Neuronal stem cell (in vitro differentiated cells): Measurements from ENCODE around the gene ZNF783.
A peak's percentile ranks its signal among the peaks of the same experiment; 100 is the strongest.

Experiments used
- DNase-seq: peaks from one replicate; pipeline ENCODE4 v3.0.0-alpha.2; 2013; ENCODE audit warnings: low spot score
- H2AFZ ChIP-seq: one replicate; pipeline ENCODE4 v1.6.1; 2013; ENCODE audit warnings: mild to moderate bottlenecking, low read length, inconsistent platforms
- H2AK5ac ChIP-seq: 2 replicates; pipeline ENCODE4 v1.6.1; 2013; ENCODE audit warnings: low read depth, mild to moderate bottlenecking, inconsistent platforms, low read length, moderate library complexity, mixed read lengths
- H2BK120ac ChIP-seq: 2 replicates; pipeline ENCODE4 v1.6.1; 2013; ENCODE audit warnings: low read depth, mild to moderate bottlenecking, inconsistent platforms, low read length, moderate library complexity, mixed read lengths
- H2BK12ac ChIP-seq: one replicate; pipeline ENCODE4 v1.6.1; 2013; ENCODE audit warnings: low read length, inconsistent platforms
- H2BK15ac ChIP-seq: 2 replicates; pipeline ENCODE4 v1.6.1; 2013; ENCODE audit warnings: mild to moderate bottlenecking, low read length, inconsistent platforms, mixed read lengths
- H2BK5ac ChIP-seq: one replicate; pipeline ENCODE4 v1.6.1; 2013; ENCODE audit warnings: inconsistent platforms, mild to moderate bottlenecking, low read length, moderate library complexity
- H3K14ac ChIP-seq: one replicate; pipeline ENCODE4 v1.6.1; 2013; ENCODE audit warnings: low read length, inconsistent platforms
- H3K18ac ChIP-seq: 2 replicates; pipeline ENCODE4 v1.6.1; 2013; ENCODE audit warnings: low read length, inconsistent platforms
- H3K23ac ChIP-seq: 2 replicates; pipeline ENCODE4 v1.6.1; 2013; ENCODE audit warnings: low read depth, mild to moderate bottlenecking, mixed read lengths, low read length, inconsistent platforms; ENCODE audit not compliant: poor library complexity
- H3K27ac ChIP-seq: replicated peaks from 3 replicates; pipeline ENCODE4 v1.5.1; 2013; ENCODE audit warnings: low read length, inconsistent platforms
- H3K27me3 ChIP-seq, 3 experiments: 2 replicates each; pipeline ENCODE4 v1.6.1; 2013; ENCODE audit warnings: low read length in 3 of 3, mild to moderate bottlenecking in 2 of 3, inconsistent platforms in 1 of 3, low read depth in 1 of 3, mixed read lengths in 1 of 3, moderate library complexity in 1 of 3; ENCODE audit not compliant: control insufficient read depth in 3 of 3, insufficient read depth in 3 of 3
- H3K36me3 ChIP-seq, 2 donors: replicated peaks in 1 of 2; 2 replicates each; pipeline ENCODE4 v1.6.1; 2013; ENCODE audit warnings: low read length in 2 of 2; ENCODE audit not compliant: control insufficient read depth in 2 of 2, insufficient read depth in 2 of 2
- H3K4ac ChIP-seq: 2 replicates; pipeline ENCODE4 v1.6.1; 2013; ENCODE audit warnings: inconsistent platforms, mild to moderate bottlenecking, low read length, moderate library complexity
- H3K4me1 ChIP-seq, 2 donors: 1 replicate in 1 of 2; 2 replicates in 1 of 2; pipeline ENCODE4 v1.6.1; 2013; ENCODE audit warnings: low read length in 2 of 2, low read depth in 1 of 2; ENCODE audit not compliant: control insufficient read depth in 2 of 2, insufficient read depth in 1 of 2
- H3K4me2 ChIP-seq: one replicate; pipeline ENCODE4 v1.6.1; 2013; ENCODE audit warnings: mild to moderate bottlenecking, low read length, inconsistent platforms; ENCODE audit not compliant: insufficient read depth, poor library complexity, severe bottlenecking
- H3K4me3 ChIP-seq, 2 donors: 2 replicates each; pipeline ENCODE4 v1.5.1; 2013; ENCODE audit warnings: low read length in 2 of 2, mild to moderate bottlenecking in 2 of 2, inconsistent platforms in 1 of 2, moderate library complexity in 1 of 2
- H3K79me1 ChIP-seq: one replicate; pipeline ENCODE4 v1.6.1; 2013; ENCODE audit warnings: low read depth, mild to moderate bottlenecking, inconsistent platforms, low read length, moderate library complexity
- H3K9ac ChIP-seq: one replicate; pipeline ENCODE4 v1.6.1; 2013; ENCODE audit warnings: mild to moderate bottlenecking, low read depth, low read length, inconsistent platforms; ENCODE audit not compliant: poor library complexity
- H3K9me3 ChIP-seq, 2 donors: replicated peaks in 1 of 2; 2 replicates each; pipeline versions ENCODE3 to v1.6.1; 2013; ENCODE audit warnings: low read length in 2 of 2, mild to moderate bottlenecking in 2 of 2, inconsistent platforms in 1 of 2, low read depth in 1 of 2, mixed read lengths in 1 of 2, moderate library complexity in 1 of 2; ENCODE audit not compliant: control insufficient read depth in 2 of 2, insufficient read depth in 1 of 2
- H4K8ac ChIP-seq: one replicate; pipeline ENCODE4 v1.6.1; 2013; ENCODE audit warnings: low read depth, mild to moderate bottlenecking, inconsistent platforms, low read length, moderate library complexity
- H4K91ac ChIP-seq: one replicate; pipeline ENCODE4 v1.6.1; 2013; ENCODE audit warnings: low read length, low read depth, mild to moderate bottlenecking, inconsistent platforms; ENCODE audit not compliant: poor library complexity
- WGBS, 2 donors: extraction: QIAGEN DNeasy Blood & Tissue Kit; methylation state at CpG; one replicate each; pipeline ENCODE4 v1.1.7; 2013; ENCODE audit warnings: missing lambda C conversion rate in 2 of 2, mixed read lengths in 1 of 2; ENCODE audit not compliant: insufficient read length in 2 of 2, insufficient replicate concordance in 1 of 2; ENCODE audit errors: extremely low coverage in 2 of 2; 5-methylcytosine and 5-hydroxymethylcytosine counted together

Gene ZNF783

DNA sequence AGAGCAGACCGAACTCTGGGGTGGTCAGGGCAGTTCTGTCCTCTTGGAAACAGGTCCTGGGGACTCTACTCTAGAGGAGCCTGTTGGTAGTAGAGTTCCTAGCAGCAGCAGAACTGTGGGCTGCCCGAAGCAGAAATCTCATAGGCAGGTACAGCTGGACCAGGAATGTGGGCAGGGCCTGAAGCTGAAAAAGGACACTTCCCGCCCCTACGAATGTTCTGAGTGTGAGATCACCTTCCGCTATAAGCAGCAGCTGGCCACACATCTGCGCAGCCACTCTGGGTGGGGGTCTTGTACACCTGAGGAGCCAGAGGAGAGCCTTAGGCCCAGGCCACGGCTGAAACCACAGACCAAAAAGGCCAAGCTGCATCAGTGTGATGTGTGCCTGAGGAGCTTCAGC lies 8.3 kb upstream of the ZNF783 start:
- H4K91ac ChIP-seq: no peak overlapping the region
- H3K18ac ChIP-seq: no peak overlapping the region
- H3K27ac ChIP-seq: no peak overlapping the region
- H2BK15ac ChIP-seq: no peak overlapping the region
- peak overlapping the region in 1 of 2 donors; percentile 58 for H3K4me3 ChIP-seq
- H2BK120ac ChIP-seq: no peak overlapping the region
- WGBS, 2 donors: no CpG with 5 or more reads among the region's 7 CpGs
- H3K14ac ChIP-seq: no peak overlapping the region
- no peak overlapping the region for H4K8ac ChIP-seq
- H3K27me3 ChIP-seq: no peaks in the 10 kb centered on the region
- no peaks in the 10 kb centered on the region for H3K4me1 ChIP-seq
- H3K36me3 ChIP-seq: peaks cover 34 to 75% of the 10 kb centered on the region in 2 donors
- no peak overlapping the region for H3K4me2 ChIP-seq
- H2BK12ac ChIP-seq: no peak overlapping the region
- H2AFZ ChIP-seq: no peak overlapping the region
- peaks cover 4% of the 10 kb centered on the region for H3K79me1 ChIP-seq
- no peak for DNase-seq
- no peak overlapping the region for H2AK5ac ChIP-seq
- no peak overlapping the region for H2BK5ac ChIP-seq
- H3K9me3 ChIP-seq: no peaks in the 10 kb centered on the region
- no peak overlapping the region for H3K9ac ChIP-seq
- peak overlapping the region; percentile 8 for H3K23ac ChIP-seq
- no peak overlapping the region for H3K4ac ChIP-seq

DNA sequence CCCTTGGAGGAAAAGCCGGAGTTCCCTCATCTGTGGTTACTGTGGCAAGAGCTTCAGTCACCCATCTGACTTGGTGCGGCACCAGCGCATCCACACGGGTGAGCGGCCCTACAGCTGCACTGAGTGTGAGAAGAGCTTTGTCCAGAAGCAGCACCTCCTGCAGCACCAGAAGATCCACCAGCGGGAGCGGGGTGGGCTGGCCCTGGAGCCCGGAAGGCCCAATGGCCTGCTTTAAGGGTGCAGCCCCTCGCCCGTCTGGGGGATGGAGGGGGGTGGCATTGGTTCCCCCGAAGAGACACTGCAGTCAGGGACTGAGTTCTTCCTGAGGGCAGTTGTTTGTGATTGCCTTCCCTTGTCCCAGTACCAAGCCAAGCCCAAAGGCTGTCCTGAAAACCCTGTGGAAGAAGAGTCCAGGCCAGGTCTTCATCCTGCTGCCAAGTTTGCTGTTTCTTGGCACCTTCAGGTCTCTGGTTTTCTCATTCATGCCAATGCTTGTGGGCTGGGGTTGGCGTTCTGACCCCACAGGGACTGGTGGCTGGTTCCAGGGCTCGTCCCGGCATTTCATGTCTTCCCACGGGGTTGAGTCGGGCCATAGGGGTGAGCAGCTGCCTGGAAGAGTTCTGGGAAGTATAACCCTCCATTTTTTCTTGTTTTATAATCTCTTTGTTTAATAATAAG lies 7.7 kb upstream of the ZNF783 start:
- Histone ChIP-seq H3K9me3 (no peaks in the 10 kb centered on the region), H2BK15ac (no peak overlapping the region), H3K23ac (no peak overlapping the region), H4K91ac (no peak overlapping the region), H3K4me2 (no peak overlapping the region), H4K8ac (no peak overlapping the region), H3K79me1 (peaks cover 4% of the 10 kb centered on the region), H2BK12ac (no peak overlapping the region), H3K27ac (no peak overlapping the region), H2AFZ (no peak overlapping the region), H2BK120ac (no peak overlapping the region), H3K9ac (no peak overlapping the region), H3K18ac (no peak overlapping the region), H2AK5ac (no peak overlapping the region), H3K4me3 (peak overlapping the region in 1 of 2 donors; percentile 58), H3K4me1 (no peaks in the 10 kb centered on the region), H2BK5ac (no peak overlapping the region), H3K36me3 (peaks cover 34 to 69% of the 10 kb centered on the region in 2 donors), H3K27me3 (no peaks in the 10 kb centered on the region), H3K14ac (no peak overlapping the region), H3K4ac (no peak overlapping the region)
- DNase-seq: no peak
- WGBS, 2 donors: no CpG with 5 or more reads among the region's 16 CpGs

DNA sequence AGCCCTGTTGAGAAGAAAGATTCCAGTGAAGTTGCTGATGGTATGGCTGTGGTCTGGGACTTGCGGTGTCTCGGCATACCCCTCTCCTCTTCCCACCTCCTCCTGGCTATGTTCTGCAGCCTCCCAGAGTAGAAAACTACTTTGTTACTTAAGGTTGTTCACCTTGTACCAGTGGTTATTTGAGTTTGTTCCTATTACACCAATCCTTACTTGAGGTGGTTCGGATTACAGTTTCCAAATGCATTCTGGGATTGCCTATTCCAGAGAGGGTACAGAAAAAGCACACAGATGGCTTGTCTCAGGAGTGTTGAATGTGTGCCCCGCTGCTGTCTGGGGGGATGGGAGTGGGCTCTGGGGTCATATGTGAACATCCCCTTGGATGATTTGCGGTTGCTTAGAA lies 6.8 kb upstream of the ZNF783 start:
- H4K8ac ChIP-seq: no peak overlapping the region
- WGBS, 2 donors: no CpG with 5 or more reads among the region's 5 CpGs
- H3K27me3 ChIP-seq: no peaks in the 10 kb centered on the region
- H2AK5ac ChIP-seq: no peak overlapping the region
- peaks cover 4% of the 10 kb centered on the region for H3K79me1 ChIP-seq
- H2BK12ac ChIP-seq: no peak overlapping the region
- H3K4me2 ChIP-seq: no peak overlapping the region
- H2BK120ac ChIP-seq: no peak overlapping the region
- no peak overlapping the region for H3K14ac ChIP-seq
- no peak overlapping the region for H3K4me3 ChIP-seq
- no peak overlapping the region for H3K4ac ChIP-seq
- no peak overlapping the region for H3K9ac ChIP-seq
- H3K18ac ChIP-seq: no peak overlapping the region
- no peak overlapping the region for H2AFZ ChIP-seq
- H3K27ac ChIP-seq: no peak overlapping the region
- no peaks in the 10 kb centered on the region for H3K9me3 ChIP-seq
- no peak overlapping the region for H4K91ac ChIP-seq
- DNase-seq: no peak
- H3K23ac ChIP-seq: no peak overlapping the region
- peaks cover 34 to 61% of the 10 kb centered on the region in 2 donors for H3K36me3 ChIP-seq
- no peaks in the 10 kb centered on the region for H3K4me1 ChIP-seq
- no peak overlapping the region for H2BK5ac ChIP-seq
- no peak overlapping the region for H2BK15ac ChIP-seq

DNA sequence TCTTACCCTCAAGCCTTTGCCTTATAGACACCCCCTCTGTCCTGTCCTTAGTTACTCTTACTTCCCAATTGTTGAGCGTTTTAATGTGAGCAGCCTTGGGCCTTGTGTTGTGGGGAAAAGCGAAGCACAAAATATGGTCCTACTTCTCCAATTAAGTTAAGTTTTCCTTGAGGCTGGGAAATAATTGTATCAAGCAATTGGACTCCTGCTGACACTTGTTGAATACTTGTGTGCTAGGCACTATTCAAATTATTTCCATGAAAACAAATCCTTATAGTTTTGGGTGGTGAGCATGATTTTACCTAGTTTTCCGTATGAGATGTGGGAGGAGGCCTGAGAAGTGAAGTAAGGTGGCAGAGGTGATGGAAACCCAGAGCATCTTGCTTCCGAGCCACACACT lies 5.4 kb upstream of the ZNF783 start:
- H3K4me2 ChIP-seq: no peak overlapping the region
- no peak overlapping the region for H4K8ac ChIP-seq
- H3K27me3 ChIP-seq: peaks cover 0 to under 1% (median 0%) of the 10 kb centered on the region in 3 experiments
- no peak overlapping the region for H2BK5ac ChIP-seq
- H3K9ac ChIP-seq: no peak overlapping the region
- DNase-seq: no peak
- WGBS, 2 donors: no CpG with 5 or more reads among the region's 4 CpGs
- no peak overlapping the region for H3K4ac ChIP-seq
- peaks cover 3% of the 10 kb centered on the region for H3K79me1 ChIP-seq
- H2AFZ ChIP-seq: no peak overlapping the region
- H3K9me3 ChIP-seq: no peaks in the 10 kb centered on the region
- H3K4me3 ChIP-seq: no peak overlapping the region
- no peak overlapping the region for H2BK12ac ChIP-seq
- H3K14ac ChIP-seq: no peak overlapping the region
- no peak overlapping the region for H3K23ac ChIP-seq
- peaks cover 28 to 50% of the 10 kb centered on the region in 2 donors for H3K36me3 ChIP-seq
- H3K18ac ChIP-seq: no peak overlapping the region
- H2BK120ac ChIP-seq: no peak overlapping the region
- no peak overlapping the region for H2AK5ac ChIP-seq
- H4K91ac ChIP-seq: no peak overlapping the region
- H3K27ac ChIP-seq: no peak overlapping the region
- no peaks in the 10 kb centered on the region for H3K4me1 ChIP-seq
- no peak overlapping the region for H2BK15ac ChIP-seq
